Muscle of leg (tissue), 11 donors: ENCODE data around the gene SIK2. TPM values are rescaled to one million over a fixed set of nuclear protein-coding genes. Genes with fewer than 3 reads are reported as not detected.

ENCODE experiments used
- DNase-seq: peaks from one replicate; pipeline ENCODE4 v3.0.0; 2013
- H3K27ac ChIP-seq: one replicate; pipeline ENCODE4 v1.5.1; 2013; ENCODE audit warnings: mild to moderate bottlenecking, low read length, control low read depth
- H3K27me3 ChIP-seq: one replicate; pipeline ENCODE4 v1.6.1; 2013; ENCODE audit warnings: low read length; ENCODE audit not compliant: control insufficient read depth, insufficient read depth
- H3K36me3 ChIP-seq: one replicate; pipeline ENCODE4 v1.6.1; 2013; ENCODE audit warnings: low read length; ENCODE audit not compliant: control insufficient read depth, insufficient read depth
- H3K4me1 ChIP-seq: one replicate; pipeline ENCODE4 v1.6.1; 2013; ENCODE audit warnings: low read length; ENCODE audit not compliant: control insufficient read depth, insufficient read depth
- H3K4me3 ChIP-seq: one replicate; pipeline ENCODE4 v1.5.1; 2013; ENCODE audit warnings: low read length, control low read depth
- H3K9me3 ChIP-seq: replicated peaks from 2 replicates; pipeline ENCODE4 v1.6.1; 2013; ENCODE audit warnings: low read depth, low read length; ENCODE audit not compliant: control insufficient read depth
- WGBS: methylation state at CpG from one replicate; pipeline ENCODE4 v1.1.5; 2013; ENCODE audit warnings: missing lambda C conversion rate; ENCODE audit not compliant: insufficient coverage; 5-methylcytosine and 5-hydroxymethylcytosine counted together
- polyA plus RNA-seq, 8 donors: library from polyadenylated mRNA; unstranded; fragments of 120-200 nt; gene quantifications; one replicate each; pipeline versions ENCODE4 v1.2.1 to v1.2.3, GENCODE V29; 2013; ENCODE audit warnings: inconsistent platforms in 1 of 8, low replicate concordance in 1 of 8; ENCODE audit not compliant: insufficient read length in 8 of 8, insufficient read depth in 1 of 8
- total RNA-seq: library from RNA; stranded (reverse); fragments of 120-200 nt; gene quantifications from one replicate; pipeline ENCODE4 v1.2.4, GENCODE V29; 2013

Gene SIK2
- total and polyA plus RNA-seq, 9 donors: 14.9 to 27.4 (median 23.2) TPM

DNA sequence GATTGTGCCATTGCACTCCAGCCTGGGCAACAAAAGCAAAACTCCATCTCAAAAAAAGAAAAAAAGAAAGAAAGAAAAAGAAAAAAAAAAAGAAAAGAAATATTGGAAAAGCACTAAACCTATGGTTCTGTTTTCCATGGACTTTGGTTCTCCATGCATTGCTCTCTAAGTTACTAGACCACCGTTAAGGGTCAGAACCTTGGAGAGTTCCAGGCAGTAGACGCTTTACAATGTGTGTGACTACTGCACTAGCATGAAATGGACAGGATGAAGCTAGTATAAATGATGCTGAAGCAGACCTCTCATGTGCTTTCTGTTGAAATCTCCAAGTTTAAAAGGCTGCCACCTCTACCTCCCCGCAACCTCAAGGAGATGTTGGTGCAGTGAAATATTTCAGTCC lies 63.5 kb downstream of the SIK2 start:
- Histone ChIP-seq H3K27ac (no peak overlapping the region), H3K4me1 (no peaks in the 10 kb centered on the region), H3K27me3 (no peaks in the 10 kb centered on the region), H3K36me3 (peaks cover 3% of the 10 kb centered on the region), H3K9me3 (no peaks in the 10 kb centered on the region), H3K4me3 (no peak overlapping the region)
- no CpG with 5 or more reads among the region's 3 CpGs for WGBS
- peak; percentile 88 for DNase-seq

DNA sequence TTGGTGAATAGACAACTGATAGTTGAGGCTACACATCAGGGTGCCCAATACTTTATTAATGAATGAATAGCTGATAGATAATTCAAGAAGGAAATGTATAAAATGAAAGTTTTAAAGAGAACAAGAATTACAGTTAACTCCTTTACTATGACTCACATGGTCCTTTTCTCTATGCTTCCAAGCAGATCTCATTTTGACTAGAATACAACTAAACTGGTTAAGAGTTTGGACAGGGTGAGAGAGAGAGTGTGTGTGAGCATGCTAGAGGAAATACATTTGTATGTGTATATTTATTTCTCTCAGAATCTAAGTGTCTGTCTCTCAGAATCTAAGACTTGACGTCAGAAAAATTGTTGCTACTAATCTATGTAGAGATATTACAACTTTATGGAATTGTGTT lies 66.7 kb downstream of the SIK2 start:
- no peak overlapping the region for H3K27ac ChIP-seq
- no peaks in the 10 kb centered on the region for H3K9me3 ChIP-seq
- peaks cover 19% of the 10 kb centered on the region for H3K36me3 ChIP-seq
- H3K4me1 ChIP-seq: no peaks in the 10 kb centered on the region
- no peak overlapping the region for H3K4me3 ChIP-seq
- no peaks in the 10 kb centered on the region for H3K27me3 ChIP-seq
- no CpG with 5 or more reads among the region's 1 CpG for WGBS
- DNase-seq: no peak

DNA sequence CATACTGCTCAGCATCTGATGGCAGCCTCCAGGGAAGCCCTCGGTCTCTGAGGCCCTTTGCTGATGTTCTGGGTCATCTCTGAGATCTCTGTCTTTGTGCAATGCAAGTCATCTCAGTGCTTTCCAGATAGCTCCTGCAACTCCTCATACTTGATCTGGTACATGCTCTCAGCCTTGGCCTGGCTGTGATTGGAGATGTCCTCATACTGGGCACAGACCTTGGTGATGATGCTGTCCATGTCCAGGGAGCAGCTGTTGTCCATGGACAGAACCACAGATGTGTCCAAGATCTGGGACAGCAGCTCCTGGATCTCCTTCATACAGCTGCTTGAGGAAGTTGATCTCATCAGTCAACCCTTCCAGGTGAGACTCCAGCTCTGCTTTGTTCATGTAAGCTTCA lies 69.1 kb downstream of the SIK2 start:
- H3K36me3 ChIP-seq: peaks cover 23% of the 10 kb centered on the region
- DNase-seq: no peak
- H3K27me3 ChIP-seq: no peaks in the 10 kb centered on the region
- H3K27ac ChIP-seq: no peak overlapping the region
- 100% methylated on average over 1 of the region's 1 CpG for WGBS
- no peaks in the 10 kb centered on the region for H3K4me1 ChIP-seq
- no peaks in the 10 kb centered on the region for H3K9me3 ChIP-seq
- no peak overlapping the region for H3K4me3 ChIP-seq

DNA sequence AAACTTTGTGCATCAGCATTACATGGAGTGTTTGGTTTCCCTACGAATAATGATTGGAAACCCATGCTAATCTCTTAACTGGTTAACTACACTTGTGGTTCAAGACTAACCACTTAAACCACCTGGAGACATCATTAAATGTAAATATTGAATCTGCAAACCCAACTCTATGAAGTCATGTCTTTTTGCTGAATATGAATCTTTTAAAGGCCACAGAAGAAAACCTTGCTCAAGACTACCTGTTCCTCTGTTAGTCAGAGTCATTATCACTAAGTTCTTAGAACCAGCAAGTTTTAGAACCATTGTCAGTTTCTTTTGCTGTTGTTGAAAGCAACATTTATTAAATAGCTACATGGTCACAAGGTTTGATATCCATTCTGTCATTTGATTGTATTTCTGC lies 70.7 kb downstream of the SIK2 start:
- DNase-seq: no peak
- WGBS: no CpG with 5 or more reads among the region's 1 CpG
- Histone ChIP-seq H3K9me3 (no peaks in the 10 kb centered on the region), H3K27me3 (no peaks in the 10 kb centered on the region), H3K4me3 (no peak overlapping the region), H3K36me3 (peaks cover 20% of the 10 kb centered on the region), H3K4me1 (no peaks in the 10 kb centered on the region), H3K27ac (no peak overlapping the region)

DNA sequence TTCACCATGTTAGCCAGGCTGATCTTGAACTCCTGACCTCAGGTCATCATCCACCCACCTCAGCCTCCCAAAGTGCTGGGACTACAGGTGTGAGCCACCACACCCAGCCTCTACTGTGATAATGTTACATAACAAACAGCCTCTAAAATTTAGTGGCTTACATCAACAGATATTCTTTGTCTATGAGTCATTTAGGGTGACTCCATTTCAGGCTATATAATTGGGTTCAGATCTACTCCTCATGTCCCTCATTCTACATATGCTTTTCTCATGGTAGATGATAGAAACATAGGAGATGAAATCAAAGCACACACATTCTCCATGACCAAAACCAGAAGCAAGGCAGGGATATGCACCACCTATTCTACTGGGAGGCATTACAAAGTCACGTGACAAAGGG lies 72.7 kb downstream of the SIK2 start:
- peaks cover 20% of the 10 kb centered on the region for H3K36me3 ChIP-seq
- H3K4me1 ChIP-seq: no peaks in the 10 kb centered on the region
- H3K27me3 ChIP-seq: no peaks in the 10 kb centered on the region
- WGBS: no CpG with 5 or more reads among the region's 1 CpG
- DNase-seq: no peak
- no peak overlapping the region for H3K27ac ChIP-seq
- no peaks in the 10 kb centered on the region for H3K9me3 ChIP-seq
- H3K4me3 ChIP-seq: no peak overlapping the region

DNA sequence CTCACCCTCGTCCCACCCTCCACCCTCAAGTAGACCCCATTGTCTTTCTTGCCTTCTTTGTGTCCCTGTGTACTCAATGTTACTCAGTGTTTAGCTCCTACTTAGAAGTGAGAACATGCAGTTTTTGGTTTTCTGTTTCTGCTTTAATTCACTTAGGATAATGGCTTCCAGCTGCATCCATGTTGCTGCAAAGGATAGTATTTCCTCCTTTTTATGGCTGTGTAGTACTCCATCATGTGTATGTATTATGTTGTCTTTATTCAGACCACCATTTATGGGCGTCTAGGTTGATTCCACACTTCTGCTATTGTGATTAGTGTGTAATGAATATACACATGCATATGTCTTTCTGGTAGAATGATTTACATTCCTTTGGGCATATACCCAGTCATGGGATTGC lies 73.6 kb downstream of the SIK2 start:
- H3K36me3 ChIP-seq: peaks cover 19% of the 10 kb centered on the region
- DNase-seq: no peak
- no peak overlapping the region for H3K4me3 ChIP-seq
- H3K27ac ChIP-seq: no peak overlapping the region
- H3K4me1 ChIP-seq: no peaks in the 10 kb centered on the region
- H3K9me3 ChIP-seq: no peaks in the 10 kb centered on the region
- no peaks in the 10 kb centered on the region for H3K27me3 ChIP-seq
- no CpG with 5 or more reads among the region's 2 CpGs for WGBS

DNA sequence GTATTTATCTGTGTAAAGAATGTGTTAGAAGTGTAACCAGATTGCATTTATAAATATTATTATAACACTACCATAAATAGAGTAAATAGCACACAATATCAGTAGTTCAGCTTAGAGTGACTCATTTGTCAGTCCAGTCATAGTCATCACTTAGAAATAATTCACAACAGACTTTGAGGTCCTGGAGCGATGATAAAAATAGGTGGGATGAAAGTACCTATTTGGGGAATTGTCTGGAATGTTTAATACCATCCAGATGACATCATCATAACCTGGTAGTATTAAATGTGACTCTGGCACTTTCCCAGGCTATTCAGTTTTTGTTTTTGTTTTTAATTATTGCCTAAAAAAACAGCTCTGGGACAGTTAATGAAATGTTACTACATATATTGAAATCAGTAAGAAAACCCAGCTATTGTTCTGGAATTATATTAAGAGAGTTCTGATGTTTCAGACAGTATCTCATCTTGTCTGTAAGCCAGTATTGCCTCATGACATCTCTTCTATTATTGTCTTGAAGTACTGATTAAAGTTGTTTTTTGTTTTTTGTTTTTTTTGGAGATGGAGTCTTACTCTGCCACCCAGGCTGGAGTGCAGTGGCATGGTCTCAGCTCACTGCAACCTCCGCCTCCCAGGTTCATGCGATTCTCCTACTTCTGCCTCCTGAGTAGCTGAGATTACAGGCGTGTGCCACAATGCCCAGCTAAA lies 74.8 kb downstream of the SIK2 start:
- WGBS: no CpG with 5 or more reads among the region's 4 CpGs
- no peak for DNase-seq
- H3K4me1 ChIP-seq: no peaks in the 10 kb centered on the region
- no peak overlapping the region for H3K27ac ChIP-seq
- H3K9me3 ChIP-seq: no peaks in the 10 kb centered on the region
- H3K36me3 ChIP-seq: peaks cover 9% of the 10 kb centered on the region
- no peaks in the 10 kb centered on the region for H3K27me3 ChIP-seq
- no peak overlapping the region for H3K4me3 ChIP-seq

DNA sequence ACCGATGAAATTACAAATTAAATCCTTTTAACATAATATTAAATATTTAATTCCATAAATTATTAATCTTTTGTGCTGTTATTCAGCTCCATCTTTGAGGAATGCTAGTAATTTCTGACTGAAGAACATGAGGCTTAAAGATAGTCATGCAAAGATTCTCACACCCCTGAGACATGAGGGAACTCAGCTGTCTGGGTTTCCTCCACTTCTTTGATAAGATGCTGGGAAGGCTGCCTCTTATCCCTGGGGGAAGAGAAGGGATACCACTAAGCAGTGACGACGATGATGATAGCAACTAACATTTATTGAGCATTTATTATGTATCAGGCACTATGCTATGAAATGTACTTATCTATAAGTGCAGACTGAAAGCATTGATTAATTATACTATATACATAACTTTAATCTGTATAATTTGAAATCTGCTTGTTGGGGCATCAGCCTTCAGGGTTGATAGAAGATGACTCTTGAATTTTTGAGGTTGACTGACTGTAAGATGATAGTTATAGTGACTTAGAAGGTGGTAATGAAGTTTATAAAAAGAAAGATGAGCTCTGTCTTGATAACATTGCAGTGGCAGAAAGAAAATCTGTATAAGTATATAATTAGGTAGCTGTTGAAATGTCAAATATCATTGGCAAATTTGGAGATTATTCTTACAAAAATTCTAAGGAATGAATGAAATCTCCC lies 78.4 kb downstream of the SIK2 start:
- DNase-seq: no peak
- H3K27ac ChIP-seq: no peak overlapping the region
- H3K4me1 ChIP-seq: no peaks in the 10 kb centered on the region
- no peaks in the 10 kb centered on the region for H3K27me3 ChIP-seq
- no peak overlapping the region for H3K4me3 ChIP-seq
- peaks cover 6% of the 10 kb centered on the region for H3K36me3 ChIP-seq
- no peaks in the 10 kb centered on the region for H3K9me3 ChIP-seq
- WGBS: no CpG with 5 or more reads among the region's 3 CpGs

DNA sequence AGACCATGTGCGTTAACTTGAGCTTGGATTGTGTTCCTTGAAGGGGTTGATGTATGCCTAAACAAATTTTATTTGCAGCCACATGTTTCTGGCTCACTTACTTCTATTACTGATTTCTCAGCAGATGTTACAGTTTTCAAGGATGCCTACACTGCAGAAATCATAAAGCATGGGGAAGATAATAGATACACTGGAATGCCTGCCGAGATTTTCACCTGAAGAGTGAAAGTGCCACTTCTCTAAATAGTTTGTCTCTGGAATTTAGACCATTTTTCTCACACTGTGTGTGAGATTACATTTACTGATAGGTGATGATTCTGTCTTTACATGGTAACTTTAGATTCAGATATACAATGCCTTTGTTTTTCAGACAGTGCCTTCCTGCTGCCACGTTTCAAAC lies 81.6 kb downstream of the SIK2 start:
- H3K4me1 ChIP-seq: no peaks in the 10 kb centered on the region
- H3K27ac ChIP-seq: no peak overlapping the region
- no peak overlapping the region for H3K4me3 ChIP-seq
- H3K36me3 ChIP-seq: peaks cover 8% of the 10 kb centered on the region
- WGBS: no CpG with 5 or more reads among the region's 3 CpGs
- no peak for DNase-seq
- H3K27me3 ChIP-seq: no peaks in the 10 kb centered on the region
- no peaks in the 10 kb centered on the region for H3K9me3 ChIP-seq

DNA sequence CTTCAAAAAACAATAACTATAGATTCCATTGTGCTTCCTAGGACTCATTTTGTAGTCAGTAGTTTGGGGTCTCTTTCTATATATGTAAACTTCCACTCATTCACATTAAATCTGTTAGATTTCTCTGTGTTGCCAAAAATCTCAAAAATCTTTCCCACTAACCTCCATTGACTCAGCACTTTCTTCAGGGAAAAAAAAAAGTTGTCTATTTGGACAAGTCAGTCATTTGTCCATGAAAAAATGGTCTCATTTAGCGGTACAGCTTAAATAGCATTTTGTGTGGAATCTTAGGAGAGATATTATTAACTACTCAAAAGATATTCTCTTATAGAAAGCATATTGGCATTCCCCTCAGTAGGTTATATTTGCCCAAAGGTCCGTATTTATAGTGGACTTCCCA lies 82.0 kb downstream of the SIK2 start:
- no peaks in the 10 kb centered on the region for H3K4me1 ChIP-seq
- no peaks in the 10 kb centered on the region for H3K27me3 ChIP-seq
- no peak overlapping the region for H3K27ac ChIP-seq
- H3K9me3 ChIP-seq: no peaks in the 10 kb centered on the region
- no CpG with 5 or more reads among the region's 2 CpGs for WGBS
- DNase-seq: no peak
- no peak overlapping the region for H3K4me3 ChIP-seq
- H3K36me3 ChIP-seq: peaks cover 8% of the 10 kb centered on the region
